Stomach smooth muscle (tissue), 2 donors: ENCODE measurements around the gene BRINP3.

Source experiments
- H3K27ac ChIP-seq: one replicate; pipeline ENCODE4 v1.7.0; 2013; ENCODE audit warnings: mild to moderate bottlenecking, low read length, inconsistent platforms
- H3K27me3 ChIP-seq, 2 donors: one replicate each; pipeline ENCODE4 v1.7.0; 2013; ENCODE audit warnings: low read length in 2 of 2; ENCODE audit not compliant: insufficient read depth in 2 of 2, control insufficient read depth in 1 of 2
- H3K36me3 ChIP-seq, 2 donors: one replicate each; pipeline ENCODE4 v1.7.0; 2013; ENCODE audit warnings: low read length in 2 of 2; ENCODE audit not compliant: control insufficient read depth in 2 of 2, insufficient read depth in 2 of 2
- H3K4me1 ChIP-seq: one replicate; pipeline ENCODE4 v1.7.0; 2013; ENCODE audit warnings: low read length; ENCODE audit not compliant: control insufficient read depth, insufficient read depth
- H3K4me3 ChIP-seq, 2 donors: one replicate each; pipeline ENCODE4 v1.7.0; 2013; ENCODE audit warnings: low read length in 2 of 2
- H3K9ac ChIP-seq, 2 donors: one replicate each; pipeline ENCODE4 v1.7.0; 2013; ENCODE audit warnings: low read length in 2 of 2, mild to moderate bottlenecking in 1 of 2
- H3K9me3 ChIP-seq, 2 donors: one replicate each; pipeline ENCODE4 v1.7.0; 2013; ENCODE audit warnings: low read length in 2 of 2; ENCODE audit not compliant: control insufficient read depth in 2 of 2
- donor health status: healthy.
- donor health status: Pancreatic carcinoma.

BRINP3 gene

DNA sequence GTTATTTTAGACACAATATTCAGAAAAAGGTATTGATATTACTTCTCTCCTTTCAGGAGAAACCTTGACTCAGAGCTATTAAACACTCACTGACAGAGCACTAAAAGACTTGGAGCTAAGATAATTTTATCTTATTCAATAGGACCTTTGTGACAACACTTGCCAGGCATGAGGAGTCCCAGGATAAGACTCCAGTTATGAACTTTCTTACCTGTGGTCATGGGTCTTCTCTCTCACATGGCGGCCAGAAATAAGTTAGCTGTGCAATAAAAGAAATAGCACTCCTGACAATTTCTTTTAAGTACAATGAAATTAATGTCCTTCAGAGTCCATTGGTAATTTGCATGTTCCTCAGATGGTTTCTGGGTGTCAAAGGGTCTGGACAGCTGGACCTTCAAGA lies 382.1 kb downstream of the BRINP3 start:
- H3K27ac ChIP-seq, result no peak overlapping the region
- H3K27me3 ChIP-seq, result no peaks in the 10 kb centered on the region
- no peaks in the 10 kb centered on the region for H3K9me3 ChIP-seq
- no peak overlapping the region for H3K9ac ChIP-seq
- H3K4me3 ChIP-seq, result no peak overlapping the region
- no peaks in the 10 kb centered on the region for H3K36me3 ChIP-seq
- H3K4me1 ChIP-seq, result no peaks in the 10 kb centered on the region

DNA sequence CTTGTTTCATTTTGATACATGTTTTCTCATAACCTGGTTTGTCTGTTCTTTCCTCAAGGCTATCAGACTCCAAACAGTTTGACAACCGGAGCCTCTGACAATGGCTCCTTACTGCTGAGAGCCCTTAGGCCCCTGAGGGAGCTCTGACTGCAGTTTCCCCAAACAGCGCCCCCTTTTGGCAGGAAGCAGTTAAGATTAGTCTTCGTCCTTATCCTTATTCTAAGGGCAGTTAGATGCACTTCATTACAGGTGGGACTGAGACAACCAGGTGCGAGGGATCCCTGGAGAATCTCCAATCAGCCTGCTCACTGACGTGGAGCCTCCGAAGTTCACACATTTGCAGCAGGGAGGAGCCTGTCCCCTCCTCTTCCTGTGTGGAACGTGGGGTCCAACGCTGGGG lies 393.1 kb downstream of the BRINP3 start:
- Histone ChIP-seq H3K9ac (no peak overlapping the region), H3K4me3 (no peak overlapping the region), H3K36me3 (no peaks in the 10 kb centered on the region), H3K9me3 (no peaks in the 10 kb centered on the region), H3K27ac (no peak overlapping the region), H3K4me1 (no peaks in the 10 kb centered on the region), H3K27me3 (no peaks in the 10 kb centered on the region)

DNA sequence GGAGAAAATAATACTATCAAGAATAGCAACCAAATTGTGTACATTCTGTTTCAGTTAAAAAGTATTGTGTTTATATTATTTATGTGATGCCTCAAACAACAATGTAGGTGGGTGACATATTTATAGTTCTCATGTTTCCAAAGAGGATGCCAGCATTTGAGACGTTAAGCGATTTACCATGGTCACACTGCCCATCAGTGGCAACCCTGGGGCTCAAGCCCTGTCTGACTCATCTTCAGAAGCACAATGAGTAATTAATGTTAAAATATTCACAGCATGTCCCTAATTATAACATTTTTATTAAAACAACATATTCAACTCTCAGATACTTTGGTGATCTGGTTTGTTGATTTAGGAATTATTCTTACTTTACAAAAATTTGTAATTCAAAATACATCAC lies 409.4 kb downstream of the BRINP3 start:
- no peaks in the 10 kb centered on the region for H3K36me3 ChIP-seq
- no peak overlapping the region for H3K4me3 ChIP-seq
- no peaks in the 10 kb centered on the region for H3K4me1 ChIP-seq
- H3K27me3 ChIP-seq, result no peaks in the 10 kb centered on the region
- H3K9me3 ChIP-seq, result no peaks in the 10 kb centered on the region
- no peak overlapping the region for H3K27ac ChIP-seq
- H3K9ac ChIP-seq, result no peak overlapping the region

DNA sequence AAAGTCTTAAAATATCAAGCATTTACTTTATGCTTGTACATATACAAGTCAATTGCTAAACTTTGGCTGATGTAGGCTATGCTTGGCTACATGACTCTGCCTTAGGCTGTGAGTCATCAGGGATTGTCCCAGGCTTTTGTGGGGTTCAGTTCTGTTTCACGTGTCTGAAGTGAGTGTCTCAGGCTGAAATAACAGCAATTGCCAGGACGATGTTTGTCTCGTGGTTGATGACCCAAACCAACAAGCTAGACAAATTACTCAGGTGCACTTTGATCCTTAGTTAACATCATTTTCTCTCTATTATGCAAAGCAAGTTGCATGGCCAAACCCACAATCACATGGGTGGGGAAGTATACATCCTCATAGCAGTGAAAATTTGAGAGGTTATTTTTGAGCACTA lies 410.1 kb downstream of the BRINP3 start:
- no peaks in the 10 kb centered on the region for H3K4me1 ChIP-seq
- no peak overlapping the region for H3K27ac ChIP-seq
- no peaks in the 10 kb centered on the region for H3K36me3 ChIP-seq
- no peak overlapping the region for H3K4me3 ChIP-seq
- H3K9ac ChIP-seq, result no peak overlapping the region
- H3K9me3 ChIP-seq, result no peaks in the 10 kb centered on the region
- no peaks in the 10 kb centered on the region for H3K27me3 ChIP-seq

DNA sequence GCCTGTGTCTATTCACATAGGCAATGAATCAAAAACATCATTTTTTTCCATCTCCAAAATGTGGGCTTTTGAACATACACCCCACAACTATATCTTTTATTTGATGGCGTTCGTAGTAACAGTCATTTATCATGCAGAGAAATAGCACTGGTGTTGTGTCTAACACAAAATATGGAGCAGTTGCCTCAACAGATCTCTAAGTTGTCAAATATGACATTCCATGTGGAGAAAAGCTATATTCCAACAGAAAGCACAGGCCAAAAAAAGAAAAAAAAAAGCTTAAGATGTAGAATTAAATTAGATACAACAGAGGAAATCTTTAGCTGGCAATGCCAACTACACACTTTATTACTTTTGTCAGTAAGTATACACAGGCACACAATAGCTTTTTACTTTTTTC lies 411.7 kb downstream of the BRINP3 start:
- no peaks in the 10 kb centered on the region for H3K4me1 ChIP-seq
- H3K9me3 ChIP-seq, result no peaks in the 10 kb centered on the region
- H3K27me3 ChIP-seq, result no peaks in the 10 kb centered on the region
- H3K4me3 ChIP-seq, result no peak overlapping the region
- no peaks in the 10 kb centered on the region for H3K36me3 ChIP-seq
- no peak overlapping the region for H3K27ac ChIP-seq
- H3K9ac ChIP-seq, result no peak overlapping the region

DNA sequence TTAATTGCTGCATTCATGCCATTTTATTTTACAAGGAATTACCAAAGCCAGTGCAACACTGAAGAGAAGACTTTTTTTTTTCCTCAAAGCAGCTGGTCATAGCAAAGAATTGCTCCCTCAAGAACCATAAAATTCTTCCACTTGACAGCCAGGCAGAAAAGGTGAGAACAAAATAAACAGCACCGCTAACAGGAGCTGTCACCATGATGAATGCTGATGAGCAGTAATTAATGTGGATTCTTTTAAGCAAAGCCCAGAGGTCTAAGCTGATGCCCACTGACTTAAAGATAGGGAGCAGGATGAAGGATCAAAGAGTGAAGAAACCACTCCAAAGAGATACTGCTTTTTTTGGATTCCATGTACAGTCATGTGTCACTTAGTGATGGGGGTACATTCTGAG lies 428.4 kb downstream of the BRINP3 start:
- Histone ChIP-seq H3K9ac (no peak overlapping the region), H3K4me1 (no peaks in the 10 kb centered on the region), H3K9me3 (no peaks in the 10 kb centered on the region), H3K27me3 (no peaks in the 10 kb centered on the region), H3K4me3 (no peak overlapping the region), H3K36me3 (no peaks in the 10 kb centered on the region), H3K27ac (no peak overlapping the region)
